Thoracic aorta (tissue), 2 donors: ENCODE results near the gene CBY2. TPM values are rescaled to one million over a fixed set of nuclear protein-coding genes. Genes with fewer than 3 reads are reported as not detected.

Source experiments
- ATAC-seq: fragments of 150-250 bp; one replicate; pipeline ENCODE4 v1.8.0; 2017; ENCODE audit warnings: low read depth; ENCODE audit not compliant: insufficient number of reproducible peaks, low FRiP score
- DNase-seq: peaks from one replicate; pipeline ENCODE4 v3.0.0-alpha.2; 2020; ENCODE audit warnings: low spot score
- H3K27ac ChIP-seq, 2 donors: fragments of 200-600 bp; sonication (generic); 1 replicate in 1 of 2; 2 replicates in 1 of 2; pipeline ENCODE4 v1.5.1; 2016; ENCODE audit warnings: mild to moderate bottlenecking in 2 of 2, moderate library complexity in 2 of 2
- H3K27me3 ChIP-seq: fragments of 200-600 bp; sonication (generic); replicated peaks from 2 replicates; pipeline ENCODE4 v1.6.0; 2016; ENCODE audit warnings: mild to moderate bottlenecking; ENCODE audit not compliant: insufficient read depth
- H3K36me3 ChIP-seq: fragments of 200-600 bp; sonication (generic); one replicate; pipeline ENCODE4 v1.5.1; 2016
- H3K4me1 ChIP-seq, 2 donors: fragments of 200-600 bp; sonication (generic); 1 replicate in 1 of 2; 2 replicates in 1 of 2; pipeline versions ENCODE4 v1.5.1 to v1.6.0; 2016; ENCODE audit warnings: low read depth in 2 of 2, mild to moderate bottlenecking in 1 of 2; ENCODE audit not compliant: control insufficient read depth in 1 of 2
- H3K4me3 ChIP-seq: fragments of 200-600 bp; sonication (generic); 2 replicates; pipeline ENCODE4 v1.5.1; 2016; ENCODE audit warnings: mild to moderate bottlenecking
- H3K9me3 ChIP-seq: fragments of 200-600 bp; sonication (generic); 2 replicates; pipeline ENCODE4 v1.5.1; 2016
- CTCF ChIP-seq: fragments of 200-600 bp; sonication (generic); IDR thresholded peaks from one replicate; pipeline ENCODE4 v1.5.1; 2019; ENCODE audit warnings: antibody characterized with exemption
- total RNA-seq, 2 donors: library from RNA; depleted of rRNA; stranded (reverse); fragments of >200 nt; gene quantifications; one replicate each; pipeline versions ENCODE4 v1.1.0 to v1.2.3, GENCODE V29; 2016

The CBY2 gene
- total RNA-seq, 2 donors from 2014 or later = not detected

GRCh38 chr13:45742985-45743384, 40.9 kb downstream of the CBY2 start:
- H3K27me3 ChIP-seq = no peaks in the 10 kb centered on the region
- no peak overlapping the region for H3K27ac ChIP-seq
- DNase-seq (no peak), ATAC-seq (no peak)
- H3K4me1 ChIP-seq = no peaks in the 10 kb centered on the region
- H3K4me3 ChIP-seq = no peak overlapping the region
- H3K9me3 ChIP-seq = no peaks in the 10 kb centered on the region
- no peak for TF ChIP-seq CTCF
- H3K36me3 ChIP-seq = no peaks in the 10 kb centered on the region

- Histone ChIP-seq H3K36me3 (no peaks in the 10 kb centered on the region), H3K27ac (no peak overlapping the region), H3K4me1 (no peaks in the 10 kb centered on the region), H3K27me3 (no peaks in the 10 kb centered on the region), H3K4me3 (no peak overlapping the region), H3K9me3 (no peaks in the 10 kb centered on the region)
- no peak for TF ChIP-seq CTCF
- ATAC-seq = no peak
- no peak for DNase-seq
These were observed 42.9 kb downstream of the CBY2 start for GRCh38 chr13:45744979-45745378.

- H3K27ac ChIP-seq = no peak overlapping the region
- no peak for DNase-seq
- no peak for TF ChIP-seq CTCF
- ATAC-seq = no peak
- H3K27me3 ChIP-seq = no peaks in the 10 kb centered on the region
- H3K4me1 ChIP-seq = no peaks in the 10 kb centered on the region
- no peak overlapping the region for H3K4me3 ChIP-seq
- no peaks in the 10 kb centered on the region for H3K36me3 ChIP-seq
- H3K9me3 ChIP-seq = no peaks in the 10 kb centered on the region
These were observed 45.0 kb downstream of the CBY2 start for GRCh38 chr13:45747071-45747470.

GRCh38 chr13:45748941-45749759, 47.0 kb downstream of the CBY2 start:
- no peak for TF ChIP-seq CTCF
- no peak overlapping the region for H3K27ac ChIP-seq
- no peak for DNase-seq
- ATAC-seq = no peak
- H3K27me3 ChIP-seq = no peaks in the 10 kb centered on the region
- no peaks in the 10 kb centered on the region for H3K9me3 ChIP-seq
- H3K4me1 ChIP-seq = no peaks in the 10 kb centered on the region
- no peaks in the 10 kb centered on the region for H3K36me3 ChIP-seq
- H3K4me3 ChIP-seq = no peak overlapping the region

GRCh38 chr13:45750566-45750965, 48.4 kb downstream of the CBY2 start:
- no peak for ATAC-seq
- TF ChIP-seq CTCF = no peak

More at GRCh38 chr13:45750566-45750965, 48.4 kb downstream of the CBY2 start:
- H3K9me3 ChIP-seq = no peaks in the 10 kb centered on the region
- no peaks in the 10 kb centered on the region for H3K27me3 ChIP-seq
- no peaks in the 10 kb centered on the region for H3K4me1 ChIP-seq
- DNase-seq = no peak
- no peak overlapping the region for H3K27ac ChIP-seq
- H3K36me3 ChIP-seq = no peaks in the 10 kb centered on the region
- no peak overlapping the region for H3K4me3 ChIP-seq
